Right lobe of liver (tissue), 4 donors: ENCODE data around the gene CHST13.

ENCODE experiments used
- CTCF ChIP-seq, 4 donors: fragments of 200-600 bp in 3 of 4; fragments of 450-650 bp in 1 of 4; IDR thresholded peaks; one replicate each; pipeline versions ENCODE4 v1.5.1 to v1.8.0; 2016 to 2022; ENCODE audit warnings: antibody characterized with exemption in 4 of 4, mild to moderate bottlenecking in 2 of 4
- POLR2A ChIP-seq: fragments of 450-650 bp; IDR thresholded peaks from one replicate; pipeline ENCODE4 v1.6.1; 2017; ENCODE audit warnings: antibody characterized with exemption, mild to moderate bottlenecking
- donor health status: DM: no; HTN: no; CAD: no.
- donor health status: DM: no; HTN: no; CAD: no.
- donor health status: DM: no; HTN: yes; CAD: no.

- TF ChIP-seq CTCF (IDR thresholded peaks at IDR 0.05) (no peak), POLR2A (no peak)
Observed at GRCh38 chr3:126571078-126571477, 47.1 kb downstream of the CHST13 start.
